Ramos (cell line): ENCODE measurements around the gene SLC66A1.

Source experiments
- in situ Hi-C: fragments of 300-500 bp; cut with MboI; formaldehyde crosslinking; loops from one replicate; pipeline ENCODE4 v1.14.3; 2022; ENCODE audit warnings: low sequenced_read_pairs; ENCODE audit not compliant: unreplicated experiment

The SLC66A1 gene

GRCh38 chr1:19341201-19342061 is 29.3 kb downstream of the SLC66A1 start:
- in situ Hi-C loops: loop anchor here (5.0 kb wide), 1 partner anchor 241 kb away; no protein-coding TSS in a partner anchor

DNA sequence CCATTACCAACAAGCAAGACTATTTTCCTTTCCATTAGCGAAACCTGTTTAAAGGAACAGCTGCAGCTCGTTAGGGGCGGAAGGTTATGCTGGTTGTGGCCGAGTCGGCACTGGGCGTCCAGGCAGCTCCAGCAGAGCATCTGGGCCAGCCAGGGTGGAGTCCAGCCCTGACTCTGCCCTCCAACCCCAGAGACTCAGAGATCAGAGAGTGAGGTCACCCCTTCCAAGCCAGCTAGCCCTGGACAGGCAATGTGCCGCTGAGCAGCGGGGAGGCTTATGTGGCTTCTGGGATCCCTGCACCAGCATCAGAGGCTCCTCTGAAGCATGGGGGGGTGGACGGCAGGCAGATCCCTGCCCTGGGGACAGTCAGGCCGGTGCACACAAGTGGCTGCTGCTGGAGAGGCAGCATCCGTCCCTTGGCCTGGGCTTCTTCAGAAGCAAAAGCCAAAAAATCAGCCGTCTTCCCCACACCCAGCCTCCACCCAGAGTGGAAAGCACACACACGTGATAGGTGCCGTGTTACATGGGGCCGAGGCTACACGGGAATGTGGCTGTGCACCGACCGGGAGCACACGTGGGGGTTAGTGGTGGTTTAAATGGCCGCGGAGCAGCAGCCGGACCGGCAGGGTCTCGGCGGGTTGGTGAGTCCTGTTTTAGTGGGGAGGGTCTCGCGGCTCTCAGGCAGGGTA is 30.1 kb downstream of the SLC66A1 start:
- in situ Hi-C loops: loop anchor here (5.0 kb wide), 1 partner anchor 240 kb away; no protein-coding TSS in a partner anchor

GRCh38 chr1:19342894-19343616 is 30.9 kb downstream of the SLC66A1 start:
- in situ Hi-C loops: loop anchor here (5.0 kb wide), 1 partner anchor 239 kb away; no protein-coding TSS in a partner anchor

DNA sequence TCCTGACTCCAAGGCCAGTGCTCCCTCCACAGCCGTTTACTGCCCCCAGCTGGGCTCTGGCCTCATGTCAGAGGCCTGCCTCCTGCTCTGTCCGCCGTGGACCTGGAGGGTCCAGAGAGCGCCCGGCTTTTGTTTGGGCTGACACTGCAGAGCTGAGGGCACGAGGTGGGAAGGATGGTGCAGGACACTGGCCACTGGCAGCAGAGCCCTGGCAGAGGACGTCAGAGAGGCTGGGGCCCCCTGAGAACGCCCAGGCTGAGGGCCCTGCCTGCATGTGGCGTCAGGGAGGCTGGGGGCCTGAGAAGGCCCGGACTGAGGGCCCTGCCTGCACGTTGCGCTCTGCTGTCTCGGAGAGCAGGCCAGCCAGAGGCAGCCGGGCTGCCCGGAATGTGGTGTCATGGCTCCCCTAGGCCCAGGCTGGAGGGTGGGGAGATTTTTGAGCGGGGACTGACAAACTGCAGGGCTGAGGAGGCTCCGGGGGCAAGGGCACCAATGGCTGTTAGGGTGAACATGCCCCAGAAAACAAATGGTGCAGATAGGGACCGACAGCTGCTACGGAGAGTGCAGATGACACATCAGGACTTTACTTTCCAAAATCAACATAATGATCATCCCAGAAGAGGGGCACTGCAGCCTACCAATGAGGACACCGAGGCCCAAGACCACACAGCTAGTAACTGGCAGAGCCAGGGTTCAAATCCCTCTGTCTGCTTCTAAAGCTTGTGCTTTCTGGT is 31.7 kb downstream of the SLC66A1 start:
- in situ Hi-C loops: loop anchor here (5.0 kb wide), 1 partner anchor 239 kb away; no protein-coding TSS in a partner anchor

GRCh38 chr1:19344372-19344810 is 32.3 kb downstream of the SLC66A1 start:
- in situ Hi-C loops: loop anchor here (5.0 kb wide), 1 partner anchor 238 kb away; no protein-coding TSS in a partner anchor

DNA sequence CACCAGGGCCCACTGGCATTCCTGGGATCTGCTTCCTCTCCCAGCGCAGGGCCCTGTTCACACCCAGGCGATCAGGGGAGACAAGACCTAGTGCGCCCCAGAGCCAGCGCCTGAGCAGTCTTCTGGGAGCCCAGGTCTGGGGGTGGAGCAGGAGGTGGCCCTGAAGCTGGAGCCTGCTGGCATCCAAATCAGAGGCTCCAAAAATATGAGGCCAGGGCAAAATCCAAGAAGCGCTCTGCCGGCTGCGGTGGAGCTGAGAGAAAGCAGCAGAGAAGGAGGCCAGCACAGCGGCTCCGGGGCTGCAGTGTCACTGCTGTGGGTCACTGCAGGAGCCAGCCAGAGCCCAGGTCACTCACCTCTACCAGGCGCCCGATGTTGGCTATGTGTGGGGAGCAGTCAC is 32.7 kb downstream of the SLC66A1 start:
- in situ Hi-C loops: loop anchor here (5.0 kb wide), 1 partner anchor 237 kb away; no protein-coding TSS in a partner anchor

- in situ Hi-C loops: no loop called here
Observed at GRCh38 chr1:19345391-19345790, 33.3 kb downstream of the SLC66A1 start.

DNA sequence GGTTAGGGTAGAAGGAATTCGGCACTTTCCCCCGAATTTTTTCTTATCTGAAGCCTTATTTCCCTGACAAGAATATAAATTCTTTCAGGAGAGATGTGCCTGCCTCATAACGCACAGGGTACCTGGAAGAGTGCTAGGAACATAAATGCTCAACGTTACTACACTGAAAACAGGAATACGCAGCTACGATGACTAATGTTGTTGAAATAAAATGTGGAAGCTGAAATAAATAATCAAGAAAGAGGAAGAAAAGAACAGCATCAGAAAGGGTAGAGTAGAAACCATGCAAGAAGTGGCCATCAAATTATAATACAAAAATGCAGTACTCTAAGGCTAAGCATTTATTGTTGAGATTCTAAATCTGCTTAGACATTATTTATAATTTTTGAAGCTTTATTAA is 33.9 kb downstream of the SLC66A1 start:
- in situ Hi-C loops: no loop called here

DNA sequence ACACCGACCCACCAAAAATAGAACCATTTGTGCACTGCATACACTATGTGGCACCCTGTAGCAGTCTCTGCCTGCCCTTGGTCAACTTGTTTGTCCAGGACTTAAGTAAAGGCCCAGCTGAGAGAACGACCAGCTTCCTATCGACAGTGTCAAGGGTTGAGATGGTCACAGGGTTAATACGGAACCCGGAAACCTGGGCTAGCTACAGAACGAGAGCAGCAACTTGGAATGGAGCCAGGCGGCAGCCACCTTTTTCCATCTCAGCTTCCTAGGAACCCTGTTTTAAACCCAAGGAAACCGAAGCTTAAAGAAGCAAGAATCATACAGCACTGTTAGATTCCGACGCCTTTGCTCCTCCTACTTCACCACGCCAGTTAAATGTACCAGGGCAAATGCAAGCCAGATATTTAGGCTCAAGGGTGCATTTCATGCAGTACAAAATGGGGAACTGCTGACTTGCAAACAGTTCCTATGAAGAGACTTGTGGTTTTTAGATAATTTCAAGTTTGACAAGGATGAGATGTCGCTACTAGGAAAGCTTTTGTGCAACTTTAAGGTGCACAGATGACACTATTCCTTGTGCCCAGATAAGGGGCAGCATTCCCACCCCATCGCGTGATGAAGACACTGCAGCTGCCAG is 35.5 kb downstream of the SLC66A1 start:
- in situ Hi-C loops: no loop called here

GRCh38 chr1:19348441-19349198 is 36.5 kb downstream of the SLC66A1 start:
- in situ Hi-C loops: no loop called here

DNA sequence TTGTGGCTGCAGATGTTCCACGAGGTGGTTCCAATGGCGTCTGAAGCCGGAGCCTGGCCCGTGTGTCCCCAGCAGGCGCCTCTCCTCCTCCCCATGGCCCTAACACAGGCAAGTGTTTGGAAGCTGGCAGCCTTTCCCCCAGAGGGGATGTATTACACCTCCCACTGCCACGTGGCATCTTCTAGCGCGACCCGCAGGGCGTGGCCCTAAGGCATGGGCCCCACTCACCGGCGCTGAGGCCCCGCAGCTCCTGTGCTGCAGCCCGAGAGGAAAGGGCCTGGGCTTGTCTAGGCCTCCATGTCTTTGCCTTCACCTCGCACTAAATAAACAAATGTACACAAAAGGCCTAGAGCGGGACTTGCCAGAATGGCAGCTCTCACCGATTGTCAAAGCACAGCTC is 37.9 kb downstream of the SLC66A1 start:
- in situ Hi-C loops: no loop called here

GRCh38 chr1:19350566-19350965 is 38.4 kb downstream of the SLC66A1 start:
- in situ Hi-C loops: no loop called here

DNA sequence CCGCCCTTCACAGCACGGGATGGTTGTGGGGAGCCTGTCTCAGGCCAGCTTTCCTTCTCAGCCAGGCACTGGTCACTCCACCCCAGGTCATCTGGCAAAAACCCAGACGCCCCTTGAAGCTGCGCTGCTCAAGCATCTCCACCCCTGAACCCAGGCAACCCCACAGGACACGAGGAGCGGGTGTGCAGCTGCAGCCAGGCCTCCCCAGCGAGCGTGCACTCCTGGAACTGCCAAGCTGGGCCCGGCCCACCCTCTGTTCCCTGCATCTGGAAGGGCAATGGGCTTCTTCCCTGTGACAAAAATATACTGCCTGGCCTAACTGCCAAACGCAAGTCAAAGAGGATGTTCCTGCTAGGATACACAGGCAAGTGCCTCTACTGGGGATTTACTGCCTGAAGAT is 39.7 kb downstream of the SLC66A1 start:
- in situ Hi-C loops: no loop called here

DNA sequence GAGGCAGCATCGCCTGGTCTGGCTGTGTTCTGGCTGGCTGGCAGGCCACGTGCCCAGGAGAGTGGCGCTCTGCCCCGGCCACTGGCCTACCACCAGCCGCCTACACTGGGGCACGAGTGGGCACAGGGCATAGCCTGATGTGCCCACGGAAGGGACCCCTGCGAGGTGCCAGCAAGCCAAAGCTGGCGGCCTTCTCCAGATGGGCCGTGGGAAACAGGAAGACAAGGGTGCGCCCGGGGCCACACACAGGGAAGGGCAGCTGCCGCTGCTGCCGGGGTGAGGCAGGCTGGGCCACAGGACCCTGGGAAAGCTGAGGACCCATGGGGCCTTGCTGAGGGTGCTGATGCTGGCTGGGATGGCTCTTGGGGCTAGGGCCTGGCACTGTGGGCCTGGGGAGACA is 40.7 kb downstream of the SLC66A1 start:
- in situ Hi-C loops: no loop called here

DNA sequence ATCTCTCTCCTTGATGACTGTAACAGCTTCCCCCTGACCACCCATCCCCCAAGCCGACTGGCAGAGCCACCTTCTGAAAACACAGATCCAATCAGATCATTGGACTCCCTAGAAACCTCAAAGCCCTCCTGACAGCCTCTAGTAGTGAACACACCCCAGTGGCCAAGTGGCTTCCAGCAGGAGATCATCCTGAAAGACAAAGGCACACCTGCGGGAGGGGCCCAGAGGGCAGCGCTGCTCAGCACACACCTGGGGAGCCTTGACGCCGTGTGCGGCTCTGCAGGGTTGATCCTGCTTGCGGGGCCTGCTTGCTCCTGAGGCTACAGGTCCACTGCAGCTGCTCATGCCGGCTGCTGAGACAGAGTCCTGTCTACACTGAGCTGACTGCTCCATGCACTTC is 41.5 kb downstream of the SLC66A1 start:
- in situ Hi-C loops: no loop called here

DNA sequence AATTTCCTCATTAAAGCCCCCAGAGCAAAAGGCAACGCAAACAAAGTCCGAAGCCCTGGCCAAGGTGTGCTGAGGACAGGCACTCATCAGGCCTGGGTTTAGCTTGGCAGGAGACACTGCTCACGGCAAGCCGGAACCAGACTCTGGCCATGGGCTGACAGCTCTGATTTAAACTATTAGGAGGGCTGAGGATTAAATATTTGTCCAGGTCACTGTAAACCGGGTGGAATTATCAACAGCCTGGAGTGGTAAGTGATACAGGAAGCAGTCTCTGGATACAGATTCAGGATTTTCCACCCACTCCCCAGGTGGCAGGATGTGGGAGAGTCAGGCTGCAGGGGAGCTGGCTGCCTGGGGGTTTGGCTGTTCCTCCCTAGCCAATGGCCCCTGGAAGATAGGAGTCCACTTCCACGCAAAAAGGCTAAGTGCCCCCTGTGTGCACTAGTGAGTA is 42.4 kb downstream of the SLC66A1 start:
- in situ Hi-C loops: no loop called here

- in situ Hi-C loops: no loop called here
Observed at GRCh38 chr1:19356266-19356665, 44.1 kb downstream of the SLC66A1 start.

DNA sequence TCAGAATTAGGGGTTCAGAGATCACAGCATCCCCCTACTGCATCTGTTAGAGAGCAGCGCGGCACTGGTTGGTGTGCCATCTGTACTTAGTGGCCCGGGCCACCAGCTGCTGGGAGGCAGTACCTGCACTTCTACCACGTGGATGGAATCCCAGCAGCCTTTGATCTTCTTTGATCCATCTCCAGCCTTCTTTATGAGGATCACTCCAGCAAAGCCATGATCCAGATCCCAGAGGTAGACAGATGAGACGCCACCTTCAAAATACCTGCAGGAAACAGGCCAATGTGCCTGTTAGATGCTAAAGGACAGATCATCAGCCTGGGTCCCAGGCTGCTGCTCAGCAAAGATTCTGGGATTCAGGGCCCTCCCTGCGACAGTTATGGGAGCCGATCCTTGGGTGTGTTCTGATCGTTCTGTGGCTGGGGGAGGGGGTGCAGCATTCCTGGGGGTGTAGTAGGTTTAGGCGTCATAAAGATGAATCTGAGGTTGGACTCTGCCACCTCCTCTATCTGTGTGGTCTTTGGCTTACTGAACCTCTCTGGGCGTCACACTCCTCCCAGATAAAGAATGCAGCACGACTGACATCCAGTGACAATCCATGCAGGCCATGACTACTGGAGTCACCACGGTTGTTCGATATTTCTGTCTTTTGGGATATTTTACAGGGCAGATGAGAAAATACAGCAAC is 45.3 kb downstream of the SLC66A1 start:
- in situ Hi-C loops: no loop called here
